ENCODE results near the gene AHCTF1. TPM values are rescaled to one million over a fixed set of nuclear protein-coding genes. Genes with fewer than 3 reads are reported as not detected.
A peak's percentile ranks its signal among the peaks of the same experiment; 100 is the strongest.

The AHCTF1 gene
- polyA plus RNA-seq, 1 experiment = 6.1 TPM

DNA sequence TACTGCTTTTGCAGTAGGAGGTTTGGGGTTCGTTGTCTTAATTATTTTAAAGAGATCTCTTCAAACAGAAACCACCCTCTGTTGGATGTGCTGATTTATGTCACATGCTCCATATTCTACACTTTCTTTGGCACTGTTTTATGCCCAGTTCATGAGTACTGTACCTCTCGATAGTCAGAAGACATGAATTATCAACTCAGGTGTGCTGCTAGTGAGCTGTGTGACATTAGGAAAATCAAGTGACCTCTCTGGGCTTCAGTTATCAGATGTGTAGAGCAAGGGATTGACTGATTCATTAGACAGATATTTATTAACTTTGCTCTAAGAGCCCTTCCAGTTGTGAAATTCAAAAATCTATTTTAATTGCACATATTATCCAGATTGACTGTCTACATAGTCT lies 2.1 kb upstream of the AHCTF1 start:
- ChIA-PET CTCF (no interaction called here), POLR2A (no interaction called here)
- no peaks in the 10 kb centered on the region for H3K36me3 ChIP-seq (ENCODE audit: control insufficient read depth, insufficient read depth, low read length)
- DNase-seq (ENCODE audit: low read depth) = no peak
- H3K27me3 ChIP-seq (ENCODE audit: control insufficient read depth, insufficient read depth, low read length) = no peaks in the 10 kb centered on the region
- H3K4me3 ChIP-seq (ENCODE audit: low read depth, low read length) = no peak overlapping the region
- TF ChIP-seq, protein P1, sequence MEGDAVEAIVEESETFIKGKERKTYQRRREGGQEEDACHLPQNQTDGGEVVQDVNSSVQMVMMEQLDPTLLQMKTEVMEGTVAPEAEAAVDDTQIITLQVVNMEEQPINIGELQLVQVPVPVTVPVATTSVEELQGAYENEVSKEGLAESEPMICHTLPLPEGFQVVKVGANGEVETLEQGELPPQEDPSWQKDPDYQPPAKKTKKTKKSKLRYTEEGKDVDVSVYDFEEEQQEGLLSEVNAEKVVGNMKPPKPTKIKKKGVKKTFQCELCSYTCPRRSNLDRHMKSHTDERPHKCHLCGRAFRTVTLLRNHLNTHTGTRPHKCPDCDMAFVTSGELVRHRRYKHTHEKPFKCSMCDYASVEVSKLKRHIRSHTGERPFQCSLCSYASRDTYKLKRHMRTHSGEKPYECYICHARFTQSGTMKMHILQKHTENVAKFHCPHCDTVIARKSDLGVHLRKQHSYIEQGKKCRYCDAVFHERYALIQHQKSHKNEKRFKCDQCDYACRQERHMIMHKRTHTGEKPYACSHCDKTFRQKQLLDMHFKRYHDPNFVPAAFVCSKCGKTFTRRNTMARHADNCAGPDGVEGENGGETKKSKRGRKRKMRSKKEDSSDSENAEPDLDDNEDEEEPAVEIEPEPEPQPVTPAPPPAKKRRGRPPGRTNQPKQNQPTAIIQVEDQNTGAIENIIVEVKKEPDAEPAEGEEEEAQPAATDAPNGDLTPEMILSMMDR (IDR thresholded peaks at IDR 0.05; ENCODE audit: insufficient read depth, low read depth, low read length) = no peak

DNA sequence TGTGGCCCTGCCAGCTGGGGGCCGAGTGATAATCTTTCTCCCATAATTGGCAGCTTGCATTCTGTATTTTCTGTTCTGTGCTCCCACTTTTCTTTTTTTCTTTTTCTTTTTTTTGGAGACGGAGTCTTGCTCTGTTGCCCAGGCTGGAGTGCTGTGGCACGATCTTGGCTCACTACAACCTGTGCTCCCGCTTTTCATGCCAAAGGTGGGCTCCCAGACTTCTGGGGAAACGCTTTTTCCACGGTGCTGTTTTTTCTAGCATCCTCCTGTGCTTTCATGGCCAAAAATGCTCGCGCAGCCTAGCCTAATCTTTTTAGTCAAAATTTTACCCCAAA lies 585 bp upstream of the AHCTF1 start:
- ChIA-PET POLR2A (interaction anchor here (0.6 kb wide), 3 partner anchors 12 to 146 kb away, joined by 3 to 13 read pairs (median 11); partner anchors contain the start of gene ZNF670), CTCF (no interaction called here)
- Histone ChIP-seq H3K4me3 (ENCODE audit: low read depth, low read length) (peak overlapping the region; percentile 96), H3K36me3 (ENCODE audit: control insufficient read depth, insufficient read depth, low read length) (no peaks in the 10 kb centered on the region), H3K27me3 (ENCODE audit: control insufficient read depth, insufficient read depth, low read length) (no peaks in the 10 kb centered on the region)
- no peak for DNase-seq (ENCODE audit: low read depth)
- TF ChIP-seq, protein P1 (IDR thresholded peaks at IDR 0.05; ENCODE audit: insufficient read depth, low read depth, low read length) = no peak

DNA sequence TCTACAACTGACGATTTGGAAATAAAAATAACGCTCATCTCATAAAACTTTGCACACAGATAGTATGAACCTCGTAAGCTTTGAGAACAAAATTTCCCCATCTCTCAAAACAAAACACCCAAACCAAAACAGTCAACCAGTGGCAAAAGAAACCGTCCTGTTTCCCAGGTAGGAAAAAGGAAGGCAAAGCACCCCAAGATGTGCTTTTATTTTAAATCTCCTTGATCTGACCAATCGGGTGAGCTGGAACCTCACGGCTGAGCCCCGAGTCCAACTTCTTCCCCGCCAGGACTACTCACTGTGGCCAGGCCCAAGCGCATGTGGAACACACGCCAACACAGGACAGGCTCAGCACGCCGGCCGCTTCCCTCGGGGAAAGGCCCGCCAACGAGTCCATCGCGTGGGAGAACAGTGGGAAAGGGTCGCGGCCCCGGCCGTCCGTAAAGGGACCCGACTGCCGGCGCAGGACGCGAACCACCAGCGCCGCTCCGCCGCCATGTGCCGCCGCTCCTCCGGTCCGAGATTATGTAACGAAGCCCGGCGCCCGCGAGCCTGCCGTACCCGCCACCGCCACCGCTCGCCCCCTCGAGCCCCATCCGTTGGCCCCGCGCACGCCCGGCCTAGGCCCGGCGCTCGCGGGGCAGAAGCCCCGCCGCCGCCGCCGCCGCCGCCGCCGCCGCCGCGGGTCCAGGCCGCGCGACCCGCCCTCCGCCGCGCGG lies 759 bp downstream of the AHCTF1 start:
- ChIA-PET CTCF (interaction anchor here (0.6 kb wide), 1 partner anchor 27 kb away, joined by 3 read pairs; no protein-coding TSS in a partner anchor), POLR2A (no interaction called here)
- no peak for DNase-seq (ENCODE audit: low read depth)
- Histone ChIP-seq H3K4me3 (ENCODE audit: low read depth, low read length) (peak overlapping the region; percentile 96), H3K36me3 (ENCODE audit: control insufficient read depth, insufficient read depth, low read length) (no peaks in the 10 kb centered on the region), H3K27me3 (ENCODE audit: control insufficient read depth, insufficient read depth, low read length) (no peaks in the 10 kb centered on the region)
- TF ChIP-seq, protein P1 (IDR thresholded peaks at IDR 0.05; ENCODE audit: insufficient read depth, low read depth, low read length) = no peak

DNA sequence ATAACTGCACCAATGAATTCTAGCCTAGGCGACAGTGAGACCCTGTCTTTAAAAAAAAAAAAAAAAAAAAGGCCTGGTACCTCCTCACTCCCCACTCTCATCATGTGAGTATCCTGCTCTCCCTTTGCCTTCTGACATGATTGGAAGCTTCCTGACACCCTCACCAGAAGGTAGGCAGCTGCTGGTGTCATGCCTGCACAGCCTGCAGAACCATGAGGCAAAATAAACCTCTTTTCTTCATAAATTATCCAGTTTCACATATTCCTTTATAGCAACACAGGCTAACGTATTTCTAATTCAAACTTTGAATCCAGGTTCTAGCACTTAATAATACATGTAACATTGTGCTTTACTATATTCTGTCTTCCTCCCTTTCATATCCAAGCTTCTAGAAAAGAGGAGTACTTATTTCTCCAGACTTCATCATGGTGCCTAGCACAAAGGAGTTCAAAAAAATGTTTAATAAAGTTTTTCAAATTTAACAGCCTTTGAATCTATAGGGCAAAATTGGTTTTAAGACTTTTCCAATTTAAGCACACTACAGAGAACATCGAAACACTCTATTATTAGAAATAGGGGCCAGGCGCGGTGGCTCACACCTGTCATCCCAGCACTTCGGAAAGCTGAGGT lies 5.6 kb downstream of the AHCTF1 start:
- Histone ChIP-seq H3K27me3 (ENCODE audit: control insufficient read depth, insufficient read depth, low read length) (no peaks in the 10 kb centered on the region), H3K4me3 (ENCODE audit: low read depth, low read length) (no peak overlapping the region), H3K36me3 (ENCODE audit: control insufficient read depth, insufficient read depth, low read length) (0 out of 2 replicates have a peak, but pooled peaks cover 2% of the 10 kb centered on the region)
- TF ChIP-seq, protein P1 (IDR thresholded peaks at IDR 0.05; ENCODE audit: insufficient read depth, low read depth, low read length) = no peak
- POLR2A ChIA-PET = no interaction called here
- DNase-seq (ENCODE audit: low read depth) = no peak
- CTCF ChIA-PET = interaction anchor here (0.8 kb wide), 1 partner anchor 9 kb away, joined by 3 read pairs; no protein-coding TSS in a partner anchor

DNA sequence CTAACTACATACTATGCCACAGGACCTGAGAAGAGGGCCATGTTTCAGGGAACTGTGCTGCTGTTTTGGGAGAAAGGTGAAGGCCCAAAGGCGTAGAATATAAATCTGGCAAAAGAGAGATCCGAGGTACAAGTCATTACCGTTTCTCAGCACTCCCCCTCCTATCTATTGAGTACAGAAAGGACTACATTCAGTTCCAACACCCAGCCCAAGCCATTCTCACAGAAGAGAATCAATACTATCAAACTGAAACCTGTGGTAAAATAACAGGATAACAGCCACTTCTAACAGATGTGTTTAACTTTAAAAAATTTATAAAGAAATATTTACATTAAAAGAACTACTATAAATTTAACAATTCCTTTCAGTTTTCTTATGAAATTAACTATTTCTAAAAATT lies 7.8 kb downstream of the AHCTF1 start:
- POLR2A ChIA-PET = no interaction called here

More for the DNA sequence above, 7.8 kb downstream of the AHCTF1 start:
- Histone ChIP-seq H3K4me3 (ENCODE audit: low read depth, low read length) (no peak overlapping the region), H3K27me3 (ENCODE audit: control insufficient read depth, insufficient read depth, low read length) (no peaks in the 10 kb centered on the region), H3K36me3 (ENCODE audit: control insufficient read depth, insufficient read depth, low read length) (0 out of 2 replicates have a peak, but pooled peaks cover 2% of the 10 kb centered on the region)
- CTCF ChIA-PET = no interaction called here
- TF ChIP-seq, protein P1 (IDR thresholded peaks at IDR 0.05; ENCODE audit: insufficient read depth, low read depth, low read length) = no peak
- DNase-seq (ENCODE audit: low read depth) = no peak

Measured in BJ (cell line).